ENCODE results near the gene CCNQ.

CCNQ gene

GRCh38 chrX:153585827-153586226 lies 13.1 kb downstream of the CCNQ start:
- TF ChIP-seq ZFX (IDR thresholded peaks at IDR 0.05; ENCODE audit: borderline replicate concordance) (no peak), CTCF (IDR thresholded peaks at IDR 0.05) (no peak)
- no peak overlapping the region for H3K27ac ChIP-seq

GRCh38 chrX:153583433-153583832 lies 15.5 kb downstream of the CCNQ start:
- H3K27ac ChIP-seq, result no peak overlapping the region
- no peak for TF ChIP-seq CTCF (IDR thresholded peaks at IDR 0.05)
- no peak for TF ChIP-seq ZFX (IDR thresholded peaks at IDR 0.05; ENCODE audit: borderline replicate concordance)

- H3K27ac ChIP-seq, result no peak overlapping the region
- TF ChIP-seq ZFX (IDR thresholded peaks at IDR 0.05; ENCODE audit: borderline replicate concordance) (no peak), CTCF (IDR thresholded peaks at IDR 0.05) (no peak)
These were observed 16.0 kb downstream of the CCNQ start for GRCh38 chrX:153582896-153583295.

- no peak overlapping the region for H3K27ac ChIP-seq
- TF ChIP-seq ZFX (IDR thresholded peaks at IDR 0.05; ENCODE audit: borderline replicate concordance), result no peak
- TF ChIP-seq CTCF (IDR thresholded peaks at IDR 0.05), result peak; percentile 55
These were observed 18.1 kb downstream of the CCNQ start for GRCh38 chrX:153580700-153581386.

GRCh38 chrX:153578889-153579288 lies 20.1 kb downstream of the CCNQ start:
- H3K27ac ChIP-seq, result no peak overlapping the region
- TF ChIP-seq CTCF (IDR thresholded peaks at IDR 0.05) (no peak), ZFX (IDR thresholded peaks at IDR 0.05; ENCODE audit: borderline replicate concordance) (no peak)

- TF ChIP-seq CTCF (IDR thresholded peaks at IDR 0.05) (no peak), ZFX (IDR thresholded peaks at IDR 0.05; ENCODE audit: borderline replicate concordance) (no peak)
- H3K27ac ChIP-seq, result no peak overlapping the region
These were observed 20.6 kb downstream of the CCNQ start for GRCh38 chrX:153578200-153578835.

GRCh38 chrX:153576961-153577360 lies 22.0 kb downstream of the CCNQ start:
- no peak overlapping the region for H3K27ac ChIP-seq
- TF ChIP-seq ZFX (IDR thresholded peaks at IDR 0.05; ENCODE audit: borderline replicate concordance), result no peak
- TF ChIP-seq CTCF (IDR thresholded peaks at IDR 0.05), result no peak
